Ectodermal cell (in vitro differentiated cells): Measurements from ENCODE around the gene TLE3.

ENCODE experiments used
- H3K27ac ChIP-seq: 2 replicates; pipeline ENCODE4 v1.7.0; 2013; ENCODE audit warnings: mild to moderate bottlenecking, low read depth, low read length; ENCODE audit not compliant: insufficient read depth, poor library complexity, severe bottlenecking
- H3K27me3 ChIP-seq: 2 replicates; pipeline ENCODE4 v1.7.0; 2013; ENCODE audit warnings: mild to moderate bottlenecking, low read length; ENCODE audit not compliant: insufficient read depth, control insufficient read depth, poor library complexity, severe bottlenecking
- H3K36me3 ChIP-seq: one replicate; pipeline ENCODE4 v1.7.0; 2013; ENCODE audit warnings: low read length; ENCODE audit not compliant: control insufficient read depth, insufficient read depth
- H3K4me1 ChIP-seq: one replicate; pipeline ENCODE4 v1.7.0; 2013; ENCODE audit warnings: low read length; ENCODE audit not compliant: control insufficient read depth, insufficient read depth
- H3K4me3 ChIP-seq: 2 replicates; pipeline ENCODE4 v1.7.0; 2013; ENCODE audit warnings: low read depth, low read length, control low read depth; ENCODE audit not compliant: insufficient read depth
- H3K9me3 ChIP-seq: 2 replicates; pipeline ENCODE4 v1.7.0; 2013; ENCODE audit warnings: mild to moderate bottlenecking, low read length, moderate library complexity; ENCODE audit not compliant: control insufficient read depth
- WGBS, 2 experiments: methylation state at CpG; one replicate each; pipeline ENCODE4 v1.1.7; 2013; ENCODE audit warnings: missing lambda C conversion rate in 2 of 2; 5-methylcytosine and 5-hydroxymethylcytosine counted together

TLE3 gene

DNA sequence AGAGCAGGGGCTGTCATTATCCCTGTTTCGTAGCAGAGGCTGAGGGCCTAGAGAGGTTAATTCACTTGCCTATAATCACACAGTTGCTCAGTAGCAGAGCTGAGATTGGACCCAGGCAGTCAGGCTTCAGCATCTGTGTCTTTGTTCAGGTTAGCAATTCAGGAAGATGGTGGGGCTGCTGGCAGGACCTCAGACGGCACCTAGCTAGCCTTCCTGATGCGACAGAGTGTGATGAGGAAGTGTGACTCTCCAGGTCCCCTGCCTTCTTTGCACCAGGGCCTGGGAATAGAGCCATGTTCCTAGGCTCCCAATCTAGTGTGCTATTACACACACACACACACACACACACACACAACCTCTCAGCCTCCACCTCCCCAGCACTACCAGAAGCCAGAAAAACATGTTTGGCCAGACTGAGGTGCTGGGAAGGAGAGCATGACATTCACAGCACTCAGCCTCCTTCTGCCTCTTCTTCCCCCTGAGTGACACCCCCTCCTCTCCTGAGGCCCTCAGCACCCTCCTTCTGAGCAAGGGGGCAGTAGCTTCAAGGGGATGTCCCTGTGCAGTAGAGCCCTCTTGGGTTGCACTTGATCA is 88.9 kb downstream of the TLE3 start:
- Histone ChIP-seq H3K27ac (no peak overlapping the region), H3K4me3 (no peak overlapping the region), H3K4me1 (no peaks in the 10 kb centered on the region), H3K27me3 (no peaks in the 10 kb centered on the region), H3K9me3 (no peaks in the 10 kb centered on the region), H3K36me3 (no peaks in the 10 kb centered on the region)
- 92 to 93% methylated on average over 3 of the region's 3 CpGs for WGBS, 2 experiments

DNA sequence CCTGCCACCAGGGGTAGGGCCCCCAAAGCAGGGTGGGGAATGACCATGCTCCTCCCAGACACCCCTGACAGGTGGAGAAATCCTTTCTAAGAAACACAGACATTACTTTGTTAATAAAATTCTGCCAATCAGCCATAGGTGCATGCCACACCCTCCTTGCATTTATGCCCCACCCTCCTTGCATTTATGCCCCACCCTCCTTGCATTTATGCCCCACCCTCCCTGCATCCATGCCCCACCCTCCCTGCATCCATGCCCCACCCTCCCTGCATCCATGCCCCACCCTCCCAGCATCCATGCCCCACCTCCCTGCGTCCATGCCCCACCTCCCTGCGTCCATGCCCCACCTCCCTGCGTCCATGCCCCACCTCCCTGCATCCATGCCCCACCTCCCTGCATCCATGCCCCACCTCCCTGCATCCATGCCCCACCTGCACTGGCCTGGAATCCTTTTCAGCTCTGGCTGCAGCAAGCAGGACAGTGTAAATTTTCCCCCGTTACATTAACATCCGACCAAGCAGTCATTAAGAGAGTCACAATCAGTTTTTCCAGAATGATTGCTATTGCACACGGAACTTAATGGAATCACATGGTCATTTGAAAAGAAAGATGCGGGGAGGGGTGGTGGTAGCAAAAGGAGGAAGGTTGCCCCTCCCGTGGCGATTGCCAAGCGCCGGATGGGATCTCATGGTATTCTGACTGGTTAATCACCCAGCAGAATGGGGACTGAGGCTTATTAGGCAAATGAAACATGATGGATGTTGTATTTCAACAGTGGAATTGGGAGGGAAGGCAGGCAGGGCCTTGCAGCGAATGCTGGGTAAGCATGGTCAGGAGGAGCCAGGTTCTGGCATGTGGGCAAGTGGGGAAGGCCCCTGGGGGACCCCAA is 91.2 kb downstream of the TLE3 start:
- H3K36me3 ChIP-seq, result no peaks in the 10 kb centered on the region
- H3K4me3 ChIP-seq, result no peak overlapping the region
- peaks cover 2% of the 10 kb centered on the region for H3K9me3 ChIP-seq
- H3K27ac ChIP-seq, result no peak overlapping the region
- WGBS, 2 experiments, result 89 to 90% methylated on average over 12 of the region's 12 CpGs
- H3K4me1 ChIP-seq, result no peaks in the 10 kb centered on the region
- H3K27me3 ChIP-seq, result no peaks in the 10 kb centered on the region

DNA sequence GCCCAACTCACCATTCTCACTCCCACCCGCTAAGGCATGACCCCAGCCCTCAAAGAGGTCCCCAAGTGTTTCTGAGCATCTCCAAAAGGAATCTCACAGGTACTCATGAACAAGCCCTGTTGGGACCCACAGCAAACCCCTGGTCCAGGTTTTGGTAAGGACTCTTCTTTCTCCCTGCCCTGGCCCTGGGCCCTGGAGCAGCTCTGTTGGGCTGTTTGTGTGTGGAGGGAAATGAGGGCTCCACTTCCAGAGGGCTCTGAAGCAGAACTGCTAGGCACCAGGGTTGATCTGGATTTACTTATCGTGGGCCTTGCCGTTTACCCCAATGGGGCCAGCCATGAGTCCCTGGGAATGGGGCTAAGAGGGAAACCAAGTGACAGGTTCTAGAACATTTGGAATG is 92.9 kb downstream of the TLE3 start:
- Histone ChIP-seq H3K27ac (no peak overlapping the region), H3K4me1 (no peaks in the 10 kb centered on the region), H3K36me3 (no peaks in the 10 kb centered on the region), H3K27me3 (no peaks in the 10 kb centered on the region), H3K4me3 (no peak overlapping the region), H3K9me3 (peaks cover 2% of the 10 kb centered on the region)
- 92 to 95% methylated on average over 3 of the region's 3 CpGs for WGBS, 2 experiments

DNA sequence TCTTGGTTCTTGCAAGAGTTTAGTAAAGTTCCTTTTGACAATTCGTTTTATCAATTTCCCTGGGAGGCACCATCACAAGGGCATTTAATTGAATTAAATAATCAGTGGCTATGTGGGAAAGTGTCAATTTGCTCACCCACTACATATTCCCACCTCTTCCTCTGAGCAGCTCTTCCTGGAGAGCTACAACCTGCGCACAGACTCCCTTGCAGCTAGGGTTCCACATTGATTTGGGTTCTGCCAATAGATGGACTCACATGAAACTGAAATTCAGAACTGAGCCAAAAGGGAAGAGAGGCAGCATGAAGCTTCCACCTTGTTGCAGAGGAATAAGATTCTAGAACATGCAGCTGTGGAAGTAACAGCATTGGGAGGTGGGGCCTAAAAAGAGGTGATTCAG is 94.8 kb downstream of the TLE3 start:
- H3K36me3 ChIP-seq, result no peaks in the 10 kb centered on the region
- H3K4me1 ChIP-seq, result no peaks in the 10 kb centered on the region
- no peaks in the 10 kb centered on the region for H3K27me3 ChIP-seq
- H3K9me3 ChIP-seq, result peaks cover 2% of the 10 kb centered on the region
- WGBS, 2 experiments, result 89 to 100% methylated on average over 1 to 2 of the region's 2 CpGs
- H3K27ac ChIP-seq, result no peak overlapping the region
- H3K4me3 ChIP-seq, result no peak overlapping the region

DNA sequence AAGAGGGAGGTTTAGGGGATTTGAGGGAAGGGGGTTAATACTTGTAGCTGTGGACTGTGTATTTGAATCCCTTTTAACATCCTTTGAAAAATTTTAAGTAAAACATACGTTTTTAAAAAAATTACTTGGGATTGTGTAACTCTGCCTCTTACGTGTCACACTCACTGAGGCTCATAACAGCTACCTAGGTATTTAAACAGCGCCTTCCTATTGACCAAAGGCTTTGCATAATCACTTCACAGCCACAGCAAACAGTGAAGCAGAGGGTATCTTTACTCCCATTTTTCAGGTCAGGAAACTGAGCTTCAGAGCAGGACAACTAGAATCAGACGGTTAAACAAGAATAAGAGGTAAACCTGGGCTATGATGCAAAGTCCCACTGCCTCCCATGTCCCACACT is 95.9 kb downstream of the TLE3 start:
- H3K9me3 ChIP-seq, result peaks cover 2% of the 10 kb centered on the region
- no peaks in the 10 kb centered on the region for H3K27me3 ChIP-seq
- 88 to 89% methylated on average over 4 of the region's 4 CpGs for WGBS, 2 experiments
- no peak overlapping the region for H3K27ac ChIP-seq
- no peak overlapping the region for H3K4me3 ChIP-seq
- H3K36me3 ChIP-seq, result no peaks in the 10 kb centered on the region
- H3K4me1 ChIP-seq, result no peaks in the 10 kb centered on the region

DNA sequence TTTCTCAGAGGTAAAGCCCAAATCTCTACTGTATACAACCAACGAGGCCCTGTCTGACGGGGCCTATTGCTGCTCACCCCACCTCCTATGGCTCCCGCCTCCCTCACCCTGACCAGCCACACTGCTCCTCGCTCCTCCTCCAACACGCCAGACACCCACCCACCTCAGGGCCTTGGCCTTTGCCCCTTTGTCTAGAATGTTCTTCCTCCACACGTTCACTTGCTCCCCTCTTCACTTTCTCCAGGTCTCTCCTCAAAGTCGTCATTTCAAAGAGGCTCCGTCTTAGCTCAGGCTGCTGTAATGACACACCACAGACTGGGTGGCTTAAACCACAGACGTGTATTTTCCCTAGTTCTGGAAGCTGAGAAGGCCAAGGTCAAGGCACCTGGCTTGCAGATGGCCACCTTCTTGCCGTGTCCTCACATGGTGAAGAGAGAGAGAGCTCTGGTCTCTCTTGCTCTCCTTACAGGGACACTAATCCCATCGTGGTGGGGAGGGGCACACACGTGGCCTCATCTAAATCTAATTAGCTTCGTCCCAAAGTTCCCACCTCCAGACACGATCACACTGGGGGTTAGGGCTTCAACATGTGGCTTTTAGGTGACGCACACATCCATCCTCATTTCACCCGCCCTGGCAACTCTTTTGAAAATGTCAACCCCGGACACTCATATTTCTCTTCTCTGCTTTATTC is 98.2 kb downstream of the TLE3 start:
- H3K9me3 ChIP-seq, result peaks cover 2% of the 10 kb centered on the region
- peaks cover 5% of the 10 kb centered on the region for H3K4me1 ChIP-seq
- H3K27me3 ChIP-seq, result no peaks in the 10 kb centered on the region
- no peaks in the 10 kb centered on the region for H3K36me3 ChIP-seq
- 90 to 92% methylated on average over 17 of the region's 17 CpGs for WGBS, 2 experiments
- H3K27ac ChIP-seq, result no peak overlapping the region
- H3K4me3 ChIP-seq, result no peak overlapping the region

DNA sequence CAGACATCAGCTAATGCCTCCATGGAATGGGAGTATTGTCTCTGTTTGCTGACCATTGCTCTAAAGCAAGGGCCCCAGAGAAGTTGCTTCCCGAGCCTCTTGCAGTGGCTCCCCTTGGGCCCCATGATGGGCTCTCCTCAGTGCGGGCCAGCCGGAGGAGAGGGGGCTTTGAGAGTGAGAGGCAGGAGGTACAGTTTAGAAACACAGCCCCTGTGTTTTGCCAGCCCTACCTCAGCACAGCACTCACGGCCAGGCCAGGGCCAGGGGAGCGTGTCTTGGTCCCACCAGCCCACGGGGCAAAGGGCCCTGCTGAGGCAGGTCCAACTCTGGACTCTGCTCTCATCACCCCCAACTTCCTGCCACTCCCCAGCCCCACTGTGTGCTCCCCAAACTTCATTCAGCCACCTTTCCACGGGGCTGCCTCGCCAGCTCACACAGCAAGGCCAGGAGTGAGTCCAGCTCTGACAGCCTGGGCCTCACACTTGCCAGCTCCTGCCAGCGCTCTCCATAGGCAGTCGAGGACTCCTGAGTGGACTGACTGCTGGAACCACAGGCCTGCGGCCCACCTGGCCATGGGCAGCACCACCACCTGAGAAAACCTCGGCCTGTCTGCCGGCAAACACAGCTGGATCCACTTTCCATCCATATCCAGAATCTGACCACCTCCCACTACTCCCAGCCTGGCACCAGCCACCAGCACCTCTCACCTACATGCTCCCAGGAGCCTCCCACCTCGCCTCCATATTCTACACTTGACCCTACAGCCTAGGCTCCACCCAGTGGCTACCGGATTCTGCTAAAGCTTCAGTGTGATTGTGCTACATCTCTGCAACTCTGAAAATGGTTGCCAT is 99.0 kb downstream of the TLE3 start:
- no peak overlapping the region for H3K4me3 ChIP-seq
- H3K9me3 ChIP-seq, result peaks cover 2% of the 10 kb centered on the region
- H3K27ac ChIP-seq, result no peak overlapping the region
- 87 to 90% methylated on average over 15 of the region's 15 CpGs for WGBS, 2 experiments
- no peaks in the 10 kb centered on the region for H3K36me3 ChIP-seq
- H3K27me3 ChIP-seq, result no peaks in the 10 kb centered on the region
- H3K4me1 ChIP-seq, result peaks cover 5% of the 10 kb centered on the region

DNA sequence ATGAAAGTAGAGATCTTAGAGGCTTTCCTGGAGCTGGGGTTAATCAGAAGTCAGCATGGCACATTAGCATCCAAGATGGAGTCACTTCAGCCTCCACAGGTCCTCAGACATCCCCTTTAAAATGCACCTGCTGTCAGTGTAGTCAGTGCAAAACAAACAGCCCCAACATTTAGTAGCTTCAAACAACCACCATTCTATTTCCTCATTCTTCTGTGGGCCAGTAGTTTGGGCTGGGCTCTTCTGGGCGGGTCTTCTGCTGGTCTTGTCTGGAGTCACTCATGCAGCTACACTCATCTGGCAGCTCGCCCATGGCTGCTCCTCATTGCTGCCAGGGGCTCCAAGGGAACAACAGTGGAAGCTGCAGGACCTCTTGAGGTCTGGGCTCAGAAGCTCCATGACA is 99.9 kb downstream of the TLE3 start:
- Histone ChIP-seq H3K27ac (no peak overlapping the region), H3K9me3 (no peaks in the 10 kb centered on the region), H3K4me1 (peaks cover 5% of the 10 kb centered on the region), H3K4me3 (no peak overlapping the region), H3K27me3 (no peaks in the 10 kb centered on the region), H3K36me3 (no peaks in the 10 kb centered on the region)
- 93 to 97% methylated on average over 2 of the region's 2 CpGs for WGBS, 2 experiments
